ENCODE results near the gene APBA2.

DNA sequence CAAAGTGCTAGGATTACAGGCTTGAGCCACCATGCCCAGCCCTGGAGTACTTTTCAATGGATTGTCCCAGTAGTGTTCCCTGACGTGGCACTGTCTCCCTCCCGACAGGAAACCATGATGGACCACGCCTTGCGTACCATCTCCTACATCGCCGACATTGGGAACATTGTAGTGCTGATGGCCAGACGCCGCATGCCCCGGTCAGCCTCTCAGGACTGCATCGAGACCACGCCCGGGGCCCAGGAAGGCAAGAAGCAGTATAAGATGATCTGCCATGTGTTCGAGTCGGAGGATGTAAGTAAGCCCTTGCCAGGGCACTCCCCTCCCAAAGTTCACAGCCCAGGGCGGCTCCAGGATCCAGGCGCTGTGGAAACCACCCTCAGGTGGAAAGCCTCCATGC lies 215.7 kb downstream of the APBA2 start:
- no peak for TF ChIP-seq POLR2A (IDR thresholded peaks at IDR 0.05)
- no peak for TF ChIP-seq CTCF (IDR thresholded peaks at IDR 0.05)
- no peak for TF ChIP-seq POLR2AphosphoS5 (IDR thresholded peaks at IDR 0.05)
